ENCODE results near the gene MARCHF11. TPM values are rescaled to one million over a fixed set of nuclear protein-coding genes. Genes with fewer than 3 reads are reported as not detected.

MARCHF11 gene
- total and polyA plus RNA-seq, 9 donors = 0.24 to 0.27 (median 0.25) TPM; not detected in 5

GRCh38 chr5:16090270-16090669 is 89.3 kb downstream of the MARCHF11 start:
- Histone ChIP-seq H3K9me3 (no peaks in the 10 kb centered on the region), H3K27ac (no peak overlapping the region), H3K4me1 (ENCODE audit: insufficient read depth) (no peaks in the 10 kb centered on the region), H3K27me3 (no peaks in the 10 kb centered on the region), H3K4me3 (no peak overlapping the region), H3K36me3 (no peaks in the 10 kb centered on the region)
- no peak for TF ChIP-seq CTCF (IDR thresholded peaks at IDR 0.05)
- TF ChIP-seq EP300 (IDR thresholded peaks at IDR 0.05) = no peak
- TF ChIP-seq POLR2A (IDR thresholded peaks at IDR 0.05) = no peak
- 92 to 93% (median 93%) methylated on average over 6 of the region's 6 CpGs for WGBS, 3 donors
- intact Hi-C loops (cut with DNase I) = no loop called here
- DNase-seq = no peak

DNA sequence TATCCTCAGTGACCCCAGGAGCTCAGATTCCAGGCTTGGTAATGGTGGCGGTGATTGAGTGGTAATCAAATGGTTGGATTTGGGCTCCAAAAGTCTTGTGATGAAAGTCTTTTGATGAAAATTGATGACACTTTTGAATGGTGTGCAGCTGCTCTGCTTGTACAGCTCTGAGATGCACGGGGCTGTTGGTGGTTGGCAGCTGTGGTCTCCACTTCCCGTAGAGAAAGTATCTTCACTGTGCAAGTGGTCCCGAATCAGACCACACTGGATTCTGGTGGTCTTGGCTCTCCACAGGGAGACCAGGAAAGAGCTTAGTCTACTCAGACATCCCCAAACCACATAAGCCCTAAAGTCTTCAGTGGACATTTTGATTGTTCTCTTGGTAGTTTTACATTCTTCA is 96.6 kb downstream of the MARCHF11 start:
- 93 to 96% (median 94%) methylated on average over 4 of the region's 4 CpGs for WGBS, 3 donors
- H3K27ac ChIP-seq = no peak overlapping the region

GRCh38 chr5:16082053-16082452 is 97.5 kb downstream of the MARCHF11 start:
- Histone ChIP-seq H3K27ac (no peak overlapping the region), H3K4me3 (no peak overlapping the region), H3K4me1 (ENCODE audit: insufficient read depth) (no peaks in the 10 kb centered on the region), H3K9me3 (no peaks in the 10 kb centered on the region), H3K27me3 (no peaks in the 10 kb centered on the region), H3K36me3 (no peaks in the 10 kb centered on the region)
- no peak for DNase-seq
- intact Hi-C loops (cut with DNase I) = no loop called here
- 72 to 80% (median 76%) methylated on average over 7 of the region's 7 CpGs for WGBS, 3 donors
- TF ChIP-seq POLR2A (IDR thresholded peaks at IDR 0.05) = no peak

More for the DNA sequence above, 96.6 kb downstream of the MARCHF11 start:
- no peaks in the 10 kb centered on the region for H3K4me1 ChIP-seq (ENCODE audit: insufficient read depth)
- H3K4me3 ChIP-seq = no peak overlapping the region
- H3K9me3 ChIP-seq = no peaks in the 10 kb centered on the region
- intact Hi-C loops (cut with DNase I) = no loop called here
- DNase-seq = no peak
- no peaks in the 10 kb centered on the region for H3K27me3 ChIP-seq
- H3K36me3 ChIP-seq = no peaks in the 10 kb centered on the region
- no peak for TF ChIP-seq EP300 (IDR thresholded peaks at IDR 0.05)
- TF ChIP-seq CTCF (IDR thresholded peaks at IDR 0.05) = no peak
- TF ChIP-seq POLR2A (IDR thresholded peaks at IDR 0.05) = no peak

- no peak overlapping the region for H3K27ac ChIP-seq
- H3K27me3 ChIP-seq = no peaks in the 10 kb centered on the region
- intact Hi-C loops (cut with DNase I) = no loop called here
- H3K4me1 ChIP-seq (ENCODE audit: insufficient read depth) = no peaks in the 10 kb centered on the region
- no peak for DNase-seq
- no peaks in the 10 kb centered on the region for H3K9me3 ChIP-seq
- TF ChIP-seq EP300 (IDR thresholded peaks at IDR 0.05) (no peak), CTCF (IDR thresholded peaks at IDR 0.05) (no peak), POLR2A (IDR thresholded peaks at IDR 0.05) (no peak)
- H3K4me3 ChIP-seq = no peak overlapping the region
- H3K36me3 ChIP-seq = no peaks in the 10 kb centered on the region
- WGBS, 3 donors = 92 to 94% (median 93%) methylated on average over 10 of the region's 10 CpGs
Observed at GRCh38 chr5:16081376-16081955, 98.1 kb downstream of the MARCHF11 start.

GRCh38 chr5:16076657-16077056 is 102.9 kb downstream of the MARCHF11 start:
- H3K4me1 ChIP-seq (ENCODE audit: insufficient read depth) = no peaks in the 10 kb centered on the region
- H3K4me3 ChIP-seq = no peak overlapping the region
- H3K27ac ChIP-seq = no peak overlapping the region
- intact Hi-C loops (cut with DNase I) = no loop called here
- DNase-seq = no peak
- no peaks in the 10 kb centered on the region for H3K27me3 ChIP-seq
- H3K9me3 ChIP-seq = no peaks in the 10 kb centered on the region
- TF ChIP-seq EP300 (IDR thresholded peaks at IDR 0.05) (no peak), POLR2A (IDR thresholded peaks at IDR 0.05) (no peak), CTCF (IDR thresholded peaks at IDR 0.05) (no peak)
- H3K36me3 ChIP-seq = no peaks in the 10 kb centered on the region
- WGBS, 3 donors = 93 to 95% (median 94%) methylated on average over 7 of the region's 7 CpGs

Data from ovary (tissue), 9 donors.